ENCODE results near the gene KCTD1.
A peak's percentile ranks its signal among the peaks of the same experiment; 100 is the strongest.

The KCTD1 gene

DNA sequence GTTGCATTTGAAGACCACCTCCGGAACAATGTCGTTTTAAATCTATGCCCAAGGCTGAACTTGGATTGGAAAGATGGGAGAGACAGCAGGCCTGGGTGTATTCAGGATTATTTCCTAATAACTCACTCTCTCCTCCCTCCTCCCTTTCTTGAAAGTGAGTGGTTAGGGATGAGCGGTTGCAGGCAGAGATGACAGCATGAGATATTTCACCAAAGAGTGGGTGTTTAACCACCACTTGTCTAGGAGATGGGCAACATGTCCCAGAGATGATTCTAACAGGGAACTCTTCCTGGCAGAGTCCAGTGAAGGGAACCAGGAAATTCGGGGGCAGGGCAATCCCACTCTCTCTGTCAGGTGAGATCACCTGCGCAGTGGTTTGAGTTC, 123.2 kb downstream of the KCTD1 start:
- peak; percentile 8 for DNase-seq (ENCODE audit: low read depth)

DNA sequence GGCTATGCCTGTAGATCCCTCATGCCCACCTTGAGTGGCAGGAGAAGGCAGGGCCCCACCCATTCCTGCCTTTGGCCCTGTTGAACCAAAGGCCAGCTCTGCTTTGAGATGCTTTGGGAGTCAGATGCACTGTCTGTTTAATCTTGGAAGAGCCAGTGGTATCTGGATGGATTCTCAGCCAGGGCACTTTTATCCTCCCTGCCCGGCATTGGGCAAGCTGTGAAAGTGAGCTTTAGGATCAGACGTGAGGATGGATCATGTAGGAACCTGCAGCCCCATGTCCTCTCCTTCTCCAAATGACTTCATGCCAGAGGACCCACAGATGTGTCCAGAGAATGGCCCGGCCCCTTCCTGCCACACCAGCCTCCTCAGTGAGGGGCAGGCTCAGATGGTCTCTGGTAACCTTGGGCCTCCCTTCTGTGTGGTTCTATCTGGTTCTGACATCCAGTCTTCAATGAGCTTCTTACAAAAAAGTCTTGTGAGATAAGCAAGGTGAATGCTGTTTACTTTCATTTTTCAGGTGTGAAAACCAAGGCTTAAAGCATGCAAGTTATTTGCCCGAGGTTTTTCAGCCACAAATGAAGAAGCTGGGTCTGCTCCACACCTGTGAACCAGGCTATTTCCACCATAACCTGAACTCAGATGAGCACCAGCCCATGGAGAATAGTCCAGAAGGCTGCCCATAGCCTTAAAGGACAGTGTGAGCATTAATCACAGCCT, 123.8 kb downstream of the KCTD1 start:
- DNase-seq (ENCODE audit: low read depth) = no peak

DNA sequence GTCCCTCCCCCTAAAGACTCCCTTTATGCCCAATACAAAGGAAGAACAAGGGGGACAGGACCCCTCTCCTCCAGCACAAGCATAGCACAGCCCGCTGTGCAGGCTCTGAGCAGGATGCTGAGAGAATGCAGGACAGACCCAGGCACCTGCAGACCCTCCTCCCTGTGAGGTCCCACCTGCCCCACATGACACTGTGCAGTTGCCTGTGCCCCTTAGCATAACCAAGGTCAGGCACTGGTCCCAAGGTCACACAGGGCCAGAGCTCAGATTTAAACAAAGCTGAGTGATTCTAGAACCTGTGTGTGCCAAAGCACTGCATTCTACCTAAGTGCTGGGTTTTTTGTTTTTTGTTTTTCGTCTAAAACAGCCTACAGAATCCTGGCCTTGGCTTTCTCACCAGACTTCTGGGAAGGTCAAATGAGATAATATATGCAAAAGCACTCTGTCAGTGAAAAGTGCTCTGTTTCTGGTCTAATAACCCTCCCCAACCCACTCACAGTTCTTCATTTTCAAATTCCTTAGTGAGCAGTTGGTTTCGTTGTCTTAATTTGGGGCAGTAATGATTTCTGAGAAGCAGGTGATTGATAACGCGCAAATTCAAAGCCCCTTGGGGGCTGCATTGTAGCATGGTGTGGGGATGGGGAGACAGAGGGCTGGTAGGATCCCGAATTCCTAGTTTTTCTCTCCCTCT, 125.7 kb downstream of the KCTD1 start:
- no peak for DNase-seq (ENCODE audit: low read depth)

DNA sequence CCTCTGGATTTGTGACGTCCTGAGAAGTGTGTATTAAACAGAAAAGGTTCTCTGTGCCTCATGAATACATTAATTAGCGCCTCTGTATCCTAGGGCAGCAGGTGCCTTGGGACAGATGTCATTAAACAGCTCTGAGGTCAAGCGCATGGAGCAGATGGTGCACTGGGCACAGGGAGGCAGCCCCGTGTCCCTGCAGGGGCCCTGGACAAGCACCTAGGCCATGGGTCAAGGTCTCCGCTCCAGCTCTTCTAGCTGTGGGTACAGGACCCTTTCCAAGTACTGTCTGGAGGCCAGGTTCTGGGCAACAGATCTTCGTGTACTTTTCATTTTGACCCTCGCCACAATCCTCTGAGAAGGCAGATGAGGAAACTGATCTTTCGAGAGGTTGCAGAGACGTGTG, 126.4 kb downstream of the KCTD1 start:
- DNase-seq (ENCODE audit: low read depth) = no peak

DNA sequence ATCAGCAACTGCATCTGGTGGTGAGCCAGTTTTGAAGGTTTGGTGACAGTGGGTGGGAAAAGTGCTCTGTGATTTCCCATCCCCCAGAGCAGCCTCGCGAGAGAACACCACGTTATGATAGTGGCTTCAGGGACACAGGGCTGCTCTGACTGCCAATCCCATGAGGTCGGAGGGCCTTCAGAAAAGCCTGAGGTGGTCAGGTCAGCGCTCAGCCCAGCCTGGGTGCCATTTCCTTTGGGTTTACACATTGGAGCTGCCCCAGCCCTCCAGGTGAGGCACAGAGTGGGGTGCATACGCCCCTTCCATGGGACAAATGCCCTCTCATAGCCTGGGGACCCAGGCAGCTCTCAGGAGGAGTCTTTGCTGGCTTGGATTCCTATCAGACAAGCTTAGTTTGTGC, 126.8 kb downstream of the KCTD1 start:
- no peak for DNase-seq (ENCODE audit: low read depth)

DNA sequence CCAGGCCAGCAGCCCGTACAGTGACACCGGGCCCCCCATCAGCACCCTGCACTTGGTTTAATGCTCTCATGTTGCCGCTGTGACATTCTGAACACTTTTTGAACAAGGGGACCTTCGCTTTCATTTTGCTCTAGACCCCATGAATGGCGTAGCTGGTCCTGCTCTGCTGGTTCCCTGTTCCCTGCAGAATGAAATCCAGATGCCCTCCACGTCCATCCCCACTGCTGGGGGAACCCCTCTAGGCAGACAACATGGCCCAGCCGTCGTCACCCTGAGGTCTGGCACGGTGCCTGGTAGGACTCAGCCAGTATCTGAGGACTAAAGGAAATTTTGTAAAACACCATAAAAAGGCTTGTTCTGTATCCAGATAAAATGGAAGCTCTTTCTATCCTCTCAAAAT, 128.6 kb downstream of the KCTD1 start:
- DNase-seq (ENCODE audit: low read depth) = no peak

DNA sequence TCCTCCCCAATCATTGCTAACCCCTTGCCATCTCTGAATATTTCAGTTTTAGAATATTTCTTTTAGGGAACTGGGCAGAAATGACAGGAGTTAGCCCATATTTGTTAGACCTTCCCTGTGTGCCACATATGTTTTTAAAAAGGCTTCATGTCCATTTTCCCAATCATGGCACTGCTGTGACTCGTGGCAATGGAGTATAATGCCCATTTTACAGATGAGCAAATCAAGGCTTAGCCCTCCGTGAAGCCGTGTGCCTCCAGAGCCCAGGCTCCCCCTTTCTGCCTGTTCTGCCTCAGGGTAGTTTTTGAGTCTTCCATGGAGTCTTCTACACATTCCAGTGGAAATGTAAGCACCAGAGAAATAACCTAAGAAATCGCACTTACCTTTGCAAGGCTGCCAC, 130.1 kb downstream of the KCTD1 start:
- no peak for DNase-seq (ENCODE audit: low read depth)

DNA sequence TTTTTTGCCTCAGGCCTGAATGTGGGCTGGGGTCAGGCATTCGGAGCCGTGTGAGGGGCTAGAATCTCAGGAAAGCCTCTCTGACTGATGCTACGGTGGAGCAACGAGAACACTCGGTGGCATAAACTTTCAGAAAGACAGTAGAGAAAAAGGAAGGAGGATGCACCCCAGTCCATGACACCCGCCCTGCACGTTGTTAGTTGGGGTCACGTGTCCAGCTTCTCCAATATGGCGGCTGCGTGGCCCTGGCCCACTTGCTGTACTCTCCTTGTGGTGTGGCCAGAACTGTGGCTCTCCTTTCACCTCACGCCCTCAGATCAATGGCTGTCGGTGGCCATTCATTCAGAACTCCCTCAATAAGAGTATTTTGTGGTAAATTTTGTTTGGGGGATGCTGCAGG, 131.2 kb downstream of the KCTD1 start:
- DNase-seq (ENCODE audit: low read depth) = no peak

DNA sequence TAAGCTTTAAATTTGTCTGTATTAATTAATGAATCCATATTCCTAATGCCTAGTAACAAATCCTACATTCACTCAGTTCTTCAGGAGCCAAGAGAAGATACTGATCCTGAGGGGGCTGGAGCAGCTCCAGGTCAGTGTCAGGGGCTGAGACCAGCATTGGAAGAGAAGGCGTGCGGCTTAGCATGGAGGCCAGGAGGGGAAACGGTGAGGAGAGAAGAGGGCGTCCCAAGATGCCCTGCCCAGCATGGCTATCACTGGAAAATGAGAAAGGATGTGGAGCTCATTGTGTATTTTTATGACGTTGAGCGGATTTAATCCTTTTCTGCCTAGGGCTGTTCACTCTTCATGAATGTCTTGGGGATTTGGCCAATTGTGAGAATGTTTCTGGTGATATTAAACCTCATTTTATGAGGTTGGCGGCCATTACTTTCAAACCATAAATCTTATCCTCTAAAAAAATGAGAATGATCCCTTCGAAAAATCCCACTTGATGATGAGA, 131.7 kb downstream of the KCTD1 start:
- no peak for DNase-seq (ENCODE audit: low read depth)

DNA sequence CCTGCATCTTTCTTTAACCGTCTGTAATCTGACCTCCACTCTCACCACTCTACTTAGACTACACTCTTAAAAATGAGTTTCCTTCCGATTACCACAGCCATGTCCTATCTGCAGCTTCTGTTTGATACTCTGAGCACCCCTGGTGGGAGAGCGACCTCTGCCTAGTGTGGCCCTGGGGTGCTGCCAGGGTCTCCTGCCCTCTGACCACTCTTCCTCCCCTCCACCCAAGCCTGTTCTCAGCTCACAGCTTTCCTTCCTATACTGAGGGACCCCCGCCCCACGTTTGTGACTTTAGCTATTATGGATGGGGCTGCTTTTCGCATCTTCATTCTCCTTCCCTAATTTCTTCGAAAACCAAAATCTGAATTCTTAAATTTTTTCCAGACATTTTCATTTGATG, 132.7 kb downstream of the KCTD1 start:
- DNase-seq (ENCODE audit: low read depth) = no peak

DNA sequence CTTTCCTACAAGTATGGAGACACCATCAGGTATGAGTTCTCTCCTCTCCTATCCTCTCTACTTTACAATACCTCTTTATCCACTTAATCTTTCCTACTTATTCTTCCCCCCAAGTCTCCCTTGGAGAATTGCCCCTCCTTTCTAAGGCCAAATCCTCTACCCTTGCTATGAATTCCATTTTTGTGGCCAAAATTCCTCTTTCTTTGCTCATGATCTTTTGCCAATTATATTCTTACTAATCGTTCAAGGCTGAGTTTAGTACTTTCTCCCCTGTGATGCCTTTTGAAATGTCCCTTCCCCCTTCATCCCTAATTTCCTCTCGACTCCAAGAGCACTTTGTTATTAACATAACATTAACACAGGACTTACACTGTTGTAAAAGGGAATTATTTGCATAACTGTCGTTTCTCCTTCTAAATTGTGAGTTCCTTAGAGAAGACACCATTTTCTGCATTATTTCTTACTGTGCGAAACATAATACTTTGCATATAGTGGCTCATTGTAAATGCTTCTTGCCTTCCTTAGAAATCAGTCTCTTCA, 133.4 kb downstream of the KCTD1 start:
- DNase-seq (ENCODE audit: low read depth) = no peak

DNA sequence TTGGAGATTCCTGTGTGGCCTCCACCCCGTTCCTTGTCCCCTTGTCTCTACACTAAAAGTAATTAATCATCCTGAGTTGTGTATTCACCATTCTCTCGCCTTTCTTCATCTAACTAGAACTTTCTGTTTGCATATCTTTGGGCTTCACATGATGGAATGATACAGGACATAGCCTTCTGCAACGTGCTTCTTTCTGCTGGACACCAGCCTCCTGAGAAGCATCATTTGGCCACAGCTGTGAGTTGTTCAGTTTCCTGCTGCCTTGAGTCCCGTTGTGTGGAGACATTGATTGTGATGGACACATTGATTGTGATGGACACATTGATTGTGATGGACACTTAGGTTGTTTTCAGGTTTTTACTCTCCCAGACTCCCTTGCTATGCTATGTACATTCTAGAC, 139.3 kb downstream of the KCTD1 start:
- no peak for DNase-seq (ENCODE audit: low read depth)

DNA sequence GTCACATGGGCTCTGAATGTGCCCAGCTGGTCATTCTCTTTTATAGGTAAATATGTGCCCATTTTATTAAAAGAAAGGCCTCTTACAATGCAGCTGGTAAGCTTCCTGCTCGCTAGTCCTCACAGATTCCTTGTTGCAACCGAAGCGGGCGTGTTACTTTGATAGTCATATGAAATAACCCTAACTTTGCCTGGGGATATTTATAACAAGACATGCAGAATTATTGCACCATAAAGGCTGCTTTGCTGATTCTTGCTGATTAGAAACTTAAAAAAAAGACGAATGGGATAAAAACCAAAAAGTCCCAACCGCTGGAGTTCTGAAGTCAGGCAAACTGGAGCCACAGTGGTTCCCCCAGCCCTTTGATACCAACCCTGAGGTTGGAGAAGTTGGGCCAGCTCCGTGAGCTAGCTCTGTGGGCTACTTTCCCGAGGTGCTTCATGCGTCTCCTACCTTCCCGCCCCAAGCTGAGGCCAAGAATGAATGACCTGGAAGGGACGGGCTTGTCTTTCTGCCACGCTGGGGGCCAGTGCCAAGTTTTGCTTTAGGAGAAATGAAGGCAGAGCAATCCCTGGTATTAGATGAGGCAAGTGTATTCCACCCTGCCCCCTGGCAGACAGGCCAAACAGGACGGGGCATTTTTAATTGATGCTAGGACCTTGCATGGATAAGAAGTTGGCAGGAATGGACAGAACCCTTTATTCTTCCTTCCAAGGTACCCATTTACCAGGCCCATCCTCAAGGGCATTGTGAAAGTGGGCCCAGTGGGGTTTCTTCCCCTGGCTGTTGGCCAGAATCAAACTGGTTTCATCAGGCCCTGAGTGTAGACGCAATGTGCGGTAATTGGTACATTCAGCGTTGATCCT, 140.4 kb downstream of the KCTD1 start:
- peak; percentile 10 for DNase-seq (ENCODE audit: low read depth)

DNA sequence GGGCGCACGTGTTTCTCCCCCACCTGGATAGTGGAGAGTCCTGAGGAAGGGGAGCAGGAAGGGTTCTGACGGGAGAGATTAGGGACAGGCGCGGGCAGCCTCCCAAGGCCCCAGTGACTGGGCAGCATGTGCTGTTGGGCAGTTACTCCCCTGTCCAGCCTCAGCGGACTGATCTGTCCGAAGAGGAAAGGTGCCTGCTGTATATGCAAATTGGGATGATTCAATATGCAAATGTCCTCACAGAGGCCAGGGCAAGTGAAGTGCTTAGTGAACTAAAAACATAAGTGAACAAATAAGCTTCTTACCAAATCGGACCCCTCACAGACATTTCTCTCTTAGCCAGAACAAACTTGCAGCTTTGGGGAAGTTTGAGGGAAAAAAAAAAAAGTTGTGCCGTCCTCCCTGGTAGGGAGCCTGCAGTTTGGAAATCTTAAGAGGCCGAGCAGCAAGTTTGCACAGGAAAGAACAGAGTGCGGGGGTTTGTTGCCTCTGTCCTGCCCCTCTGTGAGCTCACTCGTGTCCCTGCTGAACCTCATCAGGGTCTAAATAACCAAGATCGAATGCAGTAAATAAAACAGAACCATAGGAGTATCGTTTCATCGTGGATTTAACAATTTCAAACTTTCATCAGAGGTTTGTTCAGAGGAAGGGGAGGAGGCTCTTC, 141.4 kb downstream of the KCTD1 start:
- DNase-seq (ENCODE audit: low read depth) = no peak

DNA sequence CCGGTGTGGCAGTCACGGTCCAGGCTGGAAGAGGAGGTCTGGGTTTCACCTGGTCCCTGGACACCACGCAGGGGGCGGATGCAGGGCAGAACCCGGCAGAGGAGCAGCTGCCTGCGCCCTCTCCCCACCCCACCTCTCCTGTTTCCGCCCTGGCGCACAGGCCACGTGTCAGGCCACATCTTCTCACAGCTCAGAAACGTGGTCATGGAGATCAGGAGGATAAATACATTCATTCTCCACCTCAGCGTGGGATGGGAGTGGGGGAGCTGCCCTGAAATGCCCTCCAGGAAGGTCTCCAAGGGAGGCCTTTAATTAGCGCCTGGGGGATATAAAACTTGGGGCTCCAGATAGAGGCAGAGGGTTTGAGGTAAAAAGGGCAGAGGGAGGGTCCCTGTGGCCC, 142.0 kb downstream of the KCTD1 start:
- no peak for DNase-seq (ENCODE audit: low read depth)

DNA sequence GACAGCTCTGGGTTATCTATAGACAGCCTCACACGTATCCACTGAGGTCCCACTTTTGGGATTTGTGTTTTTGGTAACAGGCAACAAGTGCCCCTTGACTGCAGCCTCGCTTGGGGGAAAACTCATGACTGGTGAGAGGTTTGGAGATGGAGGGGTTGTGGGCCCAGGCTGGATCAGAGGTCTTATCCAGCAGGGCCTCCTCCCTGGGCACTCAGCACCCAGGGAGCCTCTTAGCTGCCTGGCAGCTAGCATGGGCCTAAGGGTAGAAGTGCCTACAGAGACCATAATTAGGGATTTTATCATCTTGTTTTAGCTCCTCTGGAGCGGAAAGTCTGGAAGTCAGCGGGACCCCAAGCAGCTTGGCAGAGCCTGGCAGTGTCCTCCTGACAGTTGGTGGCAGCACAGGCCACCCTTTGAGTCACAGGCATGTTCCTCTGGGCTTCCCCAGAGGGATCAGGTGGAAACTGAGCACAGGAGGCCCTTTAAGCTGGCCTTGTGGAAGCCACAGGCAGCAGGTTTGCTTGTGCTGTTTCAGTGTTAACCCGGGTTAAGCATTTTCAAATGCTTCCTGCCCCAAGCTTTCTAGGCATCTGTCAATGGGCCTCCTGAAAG, 143.1 kb downstream of the KCTD1 start:
- DNase-seq (ENCODE audit: low read depth) = peak; percentile 48
